ENCODE measurements around the gene RUBCNL. TPM values are rescaled to one million over a fixed set of nuclear protein-coding genes. Genes with fewer than 3 reads are reported as not detected.
A peak's percentile ranks its signal among the peaks of the same experiment; 100 is the strongest.

Gene RUBCNL
- total and polyA plus RNA-seq, 2 donors (not counting 3 experiments of a cell fraction or from before 2014, with no cell fraction given) = not detected

DNA sequence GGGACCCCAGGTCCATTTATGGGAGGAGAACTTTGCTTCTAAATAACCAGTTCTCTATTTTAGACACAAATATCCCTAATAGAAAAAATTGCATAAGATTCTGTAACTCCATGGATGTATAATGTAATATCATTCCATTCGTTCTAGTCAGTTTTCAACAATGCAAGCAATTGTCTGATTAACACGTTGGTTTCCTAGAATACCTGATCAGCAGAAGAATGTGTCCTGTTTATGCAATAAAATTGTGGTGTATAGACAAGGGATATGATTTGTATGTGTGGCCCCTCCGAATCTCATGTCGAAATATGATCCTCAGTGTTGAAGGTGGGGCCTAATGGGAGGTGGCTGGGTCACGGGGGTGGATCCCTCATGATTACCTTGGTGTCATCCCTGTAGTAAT is 62.1 kb downstream of the RUBCNL start:
- FAIRE-seq = no peak
- Histone ChIP-seq H4K20me1 (replicated peaks; ENCODE audit: control insufficient read depth, extremely low read depth, insufficient read depth, low read length) (no peaks in the 10 kb centered on the region), H3K4me1 (ENCODE audit: control insufficient read depth, extremely low read depth, insufficient read depth, low read length) (no peaks in the 10 kb centered on the region), H3K36me3 (ENCODE audit: control insufficient read depth in 2 of 2, extremely low read depth in 1 of 2, insufficient read depth in 2 of 2, low read length in 2 of 2) (no peaks in the 10 kb centered on the region), H3K9me1 (replicated peaks; ENCODE audit: control insufficient read depth, extremely low read depth, insufficient read depth, low read length) (no peaks in the 10 kb centered on the region), H3K4me2 (ENCODE audit: insufficient read depth, low read length) (no peak overlapping the region), H3K27ac (ENCODE audit: insufficient read depth, low read depth, low read length) (no peak overlapping the region), H3K9me3 (replicated peaks; ENCODE audit: control insufficient read depth, insufficient read depth, low read length) (no peaks in the 10 kb centered on the region), H3K79me2 (ENCODE audit: control insufficient read depth, insufficient read depth, low read length) (no peaks in the 10 kb centered on the region), H3K27me3 (ENCODE audit: control insufficient read depth in 2 of 2, insufficient read depth in 2 of 2, low read length in 2 of 2) (peaks cover 8 to 9% of the 10 kb centered on the region in 2 experiments), H3K4me3 (replicated peaks in 1 of 3; ENCODE audit: insufficient read depth in 1 of 3, low read depth in 1 of 3, low read length in 3 of 3) (no peak overlapping the region), H2AFZ (ENCODE audit: low read depth, low read length) (no peak overlapping the region), H3K9ac (replicated peaks; ENCODE audit: extremely low read depth, insufficient read depth, low read length) (no peak overlapping the region)
- no peak for DNase-seq (ENCODE audit: low read depth, low spot score)
- no TSS peak for BruUV-seq (replicated peaks)
- intact Hi-C loops (cut with micrococcal nuclease) = loop anchor here (10.0 kb wide), 1 partner anchor 400 kb away; no protein-coding TSS in a partner anchor
- no peak for TF ChIP-seq POLR2A (IDR thresholded peaks at IDR 0.05; ENCODE audit: low read depth, low read length)
- ChIA-PET POLR2A (no interaction called here), CTCF (no interaction called here)
- dilution Hi-C loops (cut with MboI; ENCODE audit: extremely low pct_ligation_motif_present, low sequenced_read_pairs) = no loop called here

DNA sequence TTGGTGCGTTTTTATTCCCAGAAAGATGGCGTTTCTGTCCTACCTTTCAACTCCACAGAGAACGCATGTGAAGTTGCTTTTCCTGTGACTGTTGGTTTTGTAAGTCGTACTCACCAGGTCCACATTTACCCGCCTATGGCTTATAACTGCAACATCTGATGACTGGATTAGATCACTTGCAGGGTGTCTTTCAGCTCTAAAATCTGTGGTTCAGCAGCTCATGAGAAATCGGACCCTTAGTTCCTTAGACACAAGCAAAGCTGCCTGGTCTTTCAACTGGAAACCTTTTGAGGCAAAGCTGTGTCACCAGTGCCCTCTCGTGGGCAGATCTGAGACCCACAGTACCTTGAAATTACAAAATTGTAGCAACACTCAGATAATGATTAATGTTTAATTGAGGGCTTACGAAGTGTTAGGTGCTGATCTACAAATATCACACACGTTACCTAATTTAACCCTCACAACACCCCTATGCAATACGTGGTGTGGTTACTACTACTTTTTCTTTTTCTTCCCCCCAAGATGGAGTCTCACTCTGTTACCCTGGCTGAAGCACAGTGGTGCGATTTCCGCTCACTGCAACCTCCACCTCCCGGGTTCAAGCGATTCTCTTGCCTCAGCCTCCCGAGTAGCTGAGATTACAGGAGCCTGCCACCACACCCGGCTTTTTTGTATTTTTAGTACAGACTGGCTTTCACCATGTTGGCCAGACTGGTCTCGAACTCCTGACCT is 65.4 kb downstream of the RUBCNL start:
- POLR2A ChIA-PET = no interaction called here
- no peak overlapping the region for H3K27ac ChIP-seq (ENCODE audit: insufficient read depth, low read depth, low read length)
- H3K4me3 ChIP-seq (replicated peaks in 1 of 3; ENCODE audit: insufficient read depth in 1 of 3, low read depth in 1 of 3, low read length in 3 of 3) = no peak overlapping the region
- CTCF ChIA-PET = interaction anchor here (0.6 to 1.8 kb wide), 33 partner anchors 8 to 809 kb away, joined by 3 to 36 read pairs (median 4); no protein-coding TSS in a partner anchor
- no peak overlapping the region for H2AFZ ChIP-seq (ENCODE audit: low read depth, low read length)
- no peaks in the 10 kb centered on the region for H3K9me1 ChIP-seq (replicated peaks; ENCODE audit: control insufficient read depth, extremely low read depth, insufficient read depth, low read length)
- dilution Hi-C loops (cut with MboI; ENCODE audit: extremely low pct_ligation_motif_present, low sequenced_read_pairs) (no loop called here), intact Hi-C loops (cut with micrococcal nuclease) (loop anchor here (1.0 to 10.0 kb wide), 4 partner anchors 161 to 698 kb away; no protein-coding TSS in a partner anchor)
- DNase-seq (ENCODE audit: low read depth, low spot score) (peak; percentile 63), FAIRE-seq (peak; percentile 95)
- H3K9ac ChIP-seq (replicated peaks; ENCODE audit: extremely low read depth, insufficient read depth, low read length) = no peak overlapping the region
- no TSS peak for BruUV-seq (replicated peaks)
- H3K79me2 ChIP-seq (ENCODE audit: control insufficient read depth, insufficient read depth, low read length) = no peaks in the 10 kb centered on the region
- H3K36me3 ChIP-seq (ENCODE audit: control insufficient read depth in 2 of 2, extremely low read depth in 1 of 2, insufficient read depth in 2 of 2, low read length in 2 of 2) = no peaks in the 10 kb centered on the region
- H3K4me1 ChIP-seq (ENCODE audit: control insufficient read depth, extremely low read depth, insufficient read depth, low read length) = no peaks in the 10 kb centered on the region
- H3K4me2 ChIP-seq (ENCODE audit: insufficient read depth, low read length) = no peak overlapping the region
- H4K20me1 ChIP-seq (replicated peaks; ENCODE audit: control insufficient read depth, extremely low read depth, insufficient read depth, low read length) = no peaks in the 10 kb centered on the region
- TF ChIP-seq GATA2 (IDR thresholded peaks at IDR 0.05; ENCODE audit: insufficient read depth, insufficient read length, low read depth, low read length) = no peak
- TF ChIP-seq, protein P1, sequence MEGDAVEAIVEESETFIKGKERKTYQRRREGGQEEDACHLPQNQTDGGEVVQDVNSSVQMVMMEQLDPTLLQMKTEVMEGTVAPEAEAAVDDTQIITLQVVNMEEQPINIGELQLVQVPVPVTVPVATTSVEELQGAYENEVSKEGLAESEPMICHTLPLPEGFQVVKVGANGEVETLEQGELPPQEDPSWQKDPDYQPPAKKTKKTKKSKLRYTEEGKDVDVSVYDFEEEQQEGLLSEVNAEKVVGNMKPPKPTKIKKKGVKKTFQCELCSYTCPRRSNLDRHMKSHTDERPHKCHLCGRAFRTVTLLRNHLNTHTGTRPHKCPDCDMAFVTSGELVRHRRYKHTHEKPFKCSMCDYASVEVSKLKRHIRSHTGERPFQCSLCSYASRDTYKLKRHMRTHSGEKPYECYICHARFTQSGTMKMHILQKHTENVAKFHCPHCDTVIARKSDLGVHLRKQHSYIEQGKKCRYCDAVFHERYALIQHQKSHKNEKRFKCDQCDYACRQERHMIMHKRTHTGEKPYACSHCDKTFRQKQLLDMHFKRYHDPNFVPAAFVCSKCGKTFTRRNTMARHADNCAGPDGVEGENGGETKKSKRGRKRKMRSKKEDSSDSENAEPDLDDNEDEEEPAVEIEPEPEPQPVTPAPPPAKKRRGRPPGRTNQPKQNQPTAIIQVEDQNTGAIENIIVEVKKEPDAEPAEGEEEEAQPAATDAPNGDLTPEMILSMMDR (IDR thresholded peaks at IDR 0.05; ENCODE audit: extremely low read depth in 1 of 2, insufficient read depth in 1 of 2, low read depth in 1 of 2, low read length in 2 of 2) = peak; percentile 68 to 74
- H3K27me3 ChIP-seq (ENCODE audit: control insufficient read depth in 2 of 2, insufficient read depth in 2 of 2, low read length in 2 of 2) = peaks cover 9 to 12% of the 10 kb centered on the region in 2 experiments
- H3K9me3 ChIP-seq (replicated peaks; ENCODE audit: control insufficient read depth, insufficient read depth, low read length) = no peaks in the 10 kb centered on the region
